ENCODE measurements around the gene TP53I13.

The TP53I13 gene

GRCh38 chr17:29582254-29582765 lies 13.8 kb downstream of the TP53I13 start:
- DNase-seq, result no peak

GRCh38 chr17:29582772-29583171 lies 14.3 kb downstream of the TP53I13 start:
- no peak for DNase-seq

- DNase-seq, result no peak
Observed at GRCh38 chr17:29583324-29584248, 15.1 kb downstream of the TP53I13 start.

- DNase-seq, result no peak
Observed at GRCh38 chr17:29584452-29585079, 16.1 kb downstream of the TP53I13 start.

DNA sequence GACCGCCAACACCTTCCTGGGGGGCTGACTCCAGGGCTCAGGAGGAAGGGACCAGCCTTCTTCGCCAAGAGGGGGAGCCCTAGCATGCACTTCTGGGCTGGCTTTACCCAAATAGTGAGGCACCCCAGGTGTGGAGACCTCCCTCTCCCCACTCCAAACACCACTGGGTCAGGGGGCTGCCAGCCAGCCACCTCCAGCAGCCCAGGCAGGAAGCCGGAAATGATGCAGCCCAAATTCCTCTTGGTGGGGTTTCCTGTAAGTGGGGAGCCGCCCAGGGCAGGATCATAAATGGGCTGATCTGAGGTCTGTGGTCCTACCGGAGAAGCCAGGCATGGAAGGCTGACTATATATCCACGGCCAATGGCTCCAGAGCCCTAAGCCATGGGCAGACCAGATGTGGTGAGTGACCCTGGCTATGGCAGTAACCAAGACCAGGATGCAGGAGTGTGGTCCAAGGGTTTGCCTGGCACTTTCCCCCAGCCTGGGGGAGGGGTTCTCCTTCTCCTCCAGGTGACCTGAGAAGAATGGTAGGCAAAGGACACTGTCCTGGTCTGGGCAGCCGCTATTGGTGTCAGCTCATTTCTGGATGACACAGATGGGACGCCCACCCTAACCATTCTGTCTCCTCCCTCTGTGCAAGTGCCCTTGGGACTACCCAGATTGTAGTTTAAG lies 16.7 kb downstream of the TP53I13 start:
- DNase-seq, result peak; percentile 9 to 12

- DNase-seq, result peak in 1 of 2 experiments; percentile 3
Observed at GRCh38 chr17:29586676-29587469, 18.4 kb downstream of the TP53I13 start.

- DNase-seq, result no peak
Observed at GRCh38 chr17:29587591-29587990, 19.1 kb downstream of the TP53I13 start.

DNA sequence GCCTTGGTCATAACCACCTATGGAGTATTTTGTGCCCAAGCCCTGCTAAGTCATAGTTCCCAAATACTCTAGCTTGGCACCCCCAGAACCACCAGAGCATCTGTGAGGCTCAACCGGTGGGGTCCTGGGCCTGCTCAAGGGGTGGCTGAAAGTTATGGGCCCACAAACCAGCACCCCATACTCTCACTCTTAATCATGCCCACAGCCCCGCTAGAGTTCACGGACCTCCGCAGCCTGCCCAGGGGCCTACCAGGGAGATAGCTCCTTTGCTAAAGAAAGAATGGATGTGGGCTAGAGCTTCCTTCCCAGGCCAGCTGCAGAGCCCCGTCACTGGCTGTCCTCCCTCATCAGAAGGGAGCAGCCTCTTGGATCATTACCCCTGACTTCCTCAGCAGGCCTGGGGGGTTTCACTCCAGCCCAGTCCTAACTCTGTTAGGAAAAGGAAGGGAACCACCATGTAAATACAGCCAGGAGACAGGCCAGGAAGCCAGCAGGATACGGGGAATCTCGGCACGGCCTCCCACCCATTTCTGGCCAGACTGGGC lies 19.6 kb downstream of the TP53I13 start:
- peak; percentile 19 to 28 for DNase-seq

GRCh38 chr17:29588562-29589411 lies 20.3 kb downstream of the TP53I13 start:
- peak; percentile 10 to 22 for DNase-seq

DNA sequence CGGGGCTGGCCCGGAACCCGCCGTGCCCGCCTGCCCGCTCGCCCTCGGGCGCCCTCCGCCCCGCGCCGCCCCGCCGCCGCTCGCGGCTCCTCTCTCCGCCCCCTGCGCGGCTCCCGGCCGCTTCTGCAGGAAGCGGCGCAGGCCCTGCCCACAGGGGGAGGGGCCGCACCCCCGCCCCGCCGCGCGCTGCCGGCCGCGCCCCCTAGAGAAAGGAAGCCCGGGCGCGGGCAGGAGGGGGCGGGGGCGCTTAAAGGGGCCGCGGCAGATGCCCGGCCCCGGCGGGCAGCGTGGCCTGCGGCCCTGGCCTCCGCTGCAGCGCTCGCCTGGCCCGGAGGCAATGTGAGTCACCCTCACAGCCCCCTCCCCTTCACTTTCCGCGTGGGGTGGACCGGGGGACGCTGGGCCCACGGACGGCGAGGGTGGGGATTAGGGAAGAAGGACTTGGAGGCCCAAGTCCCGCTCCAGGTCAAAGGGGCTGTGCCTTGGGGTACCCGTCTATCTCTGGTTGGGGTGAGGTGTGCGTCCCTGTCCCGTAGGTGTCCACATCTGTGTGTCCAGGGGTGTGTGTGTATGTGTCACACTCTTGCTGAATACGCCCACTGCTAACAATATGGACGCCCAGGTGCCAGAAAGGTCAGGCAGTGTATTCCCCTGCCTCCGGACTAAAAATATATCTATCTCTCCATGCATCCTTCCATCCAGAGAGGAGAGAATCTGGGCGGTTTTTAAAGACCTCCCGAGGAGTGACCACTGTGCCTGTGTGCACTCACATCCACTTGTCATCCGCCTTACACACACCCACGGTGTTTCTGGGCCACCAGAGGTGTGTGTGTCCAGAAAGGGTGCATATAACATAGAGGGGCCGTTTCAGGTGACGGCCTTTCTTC lies 21.3 kb downstream of the TP53I13 start, which contains the start of gene GIT1:
Gene GIT1, minus strand, starts transcription at position 125 of the 887 bp plus-strand sequence. CDS start 270 bp downstream, outside the sequence.
- peak; percentile 58 to 71 for DNase-seq

GRCh38 chr17:29590411-29591145 lies 22.1 kb downstream of the TP53I13 start:
- DNase-seq, result peak; percentile 32 to 43

GRCh38 chr17:29591146-29591736 lies 22.7 kb downstream of the TP53I13 start:
- DNase-seq, result peak; percentile 63 to 86

GRCh38 chr17:29591737-29592608 lies 23.5 kb downstream of the TP53I13 start:
- peak; percentile 83 to 86 for DNase-seq

GRCh38 chr17:29592850-29593551 lies 24.5 kb downstream of the TP53I13 start, which contains the start of gene ANKRD13B:
Gene ANKRD13B, plus strand, starts transcription at chr17:29593132. Its CDS starts 490 bp downstream, at chr17:29593622.
- DNase-seq, result peak; percentile 29 to 48

- DNase-seq, result peak; percentile 51 to 54
Observed at GRCh38 chr17:29593591-29594518, 25.4 kb downstream of the TP53I13 start.
